Lower leg skin (tissue), 3 donors: ENCODE data around the gene PCARE.
"Not testable (repeated sequence)": the region's sequence is repeated elsewhere in the genome, so short reads cannot be mapped to it uniquely, and the experiment has no call there.

Source experiments
- POLR2A ChIP-seq, 2 donors: fragments of 450-650 bp; IDR thresholded peaks; one replicate each; pipeline ENCODE4 v1.6.1; 2016 to 2017; ENCODE audit warnings: antibody characterized with exemption in 2 of 2, mild to moderate bottlenecking in 1 of 2, moderate library complexity in 1 of 2
- TF ChIP-seq, protein P1 (sequence below), 3 donors: fragments of 450-650 bp; IDR thresholded peaks; one replicate each; pipeline ENCODE4 v1.5.1; 2016; ENCODE audit warnings: antibody characterized with exemption in 3 of 3, mild to moderate bottlenecking in 3 of 3, moderate library complexity in 2 of 3

GRCh38 chr2:29090311-29090710 lies 16.0 kb upstream of the PCARE start:
- TF ChIP-seq, protein P1, sequence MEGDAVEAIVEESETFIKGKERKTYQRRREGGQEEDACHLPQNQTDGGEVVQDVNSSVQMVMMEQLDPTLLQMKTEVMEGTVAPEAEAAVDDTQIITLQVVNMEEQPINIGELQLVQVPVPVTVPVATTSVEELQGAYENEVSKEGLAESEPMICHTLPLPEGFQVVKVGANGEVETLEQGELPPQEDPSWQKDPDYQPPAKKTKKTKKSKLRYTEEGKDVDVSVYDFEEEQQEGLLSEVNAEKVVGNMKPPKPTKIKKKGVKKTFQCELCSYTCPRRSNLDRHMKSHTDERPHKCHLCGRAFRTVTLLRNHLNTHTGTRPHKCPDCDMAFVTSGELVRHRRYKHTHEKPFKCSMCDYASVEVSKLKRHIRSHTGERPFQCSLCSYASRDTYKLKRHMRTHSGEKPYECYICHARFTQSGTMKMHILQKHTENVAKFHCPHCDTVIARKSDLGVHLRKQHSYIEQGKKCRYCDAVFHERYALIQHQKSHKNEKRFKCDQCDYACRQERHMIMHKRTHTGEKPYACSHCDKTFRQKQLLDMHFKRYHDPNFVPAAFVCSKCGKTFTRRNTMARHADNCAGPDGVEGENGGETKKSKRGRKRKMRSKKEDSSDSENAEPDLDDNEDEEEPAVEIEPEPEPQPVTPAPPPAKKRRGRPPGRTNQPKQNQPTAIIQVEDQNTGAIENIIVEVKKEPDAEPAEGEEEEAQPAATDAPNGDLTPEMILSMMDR (IDR thresholded peaks at IDR 0.05): not testable (repeated sequence)
- TF ChIP-seq POLR2A (IDR thresholded peaks at IDR 0.05): not testable (repeated sequence)
